Hematopoietic multipotent progenitor cell treated with erythropoietin and hydrocortisone succinate and interleukin-3 and kit ligand, for 17 days (in vitro differentiated cells): Measurements from ENCODE around the gene CALML6.

Source experiments
- DNase-seq: peaks from one replicate; pipeline ENCODE4 v3.0.0-alpha.2; 2015; ENCODE audit warnings: low spot score

The CALML6 gene

DNA sequence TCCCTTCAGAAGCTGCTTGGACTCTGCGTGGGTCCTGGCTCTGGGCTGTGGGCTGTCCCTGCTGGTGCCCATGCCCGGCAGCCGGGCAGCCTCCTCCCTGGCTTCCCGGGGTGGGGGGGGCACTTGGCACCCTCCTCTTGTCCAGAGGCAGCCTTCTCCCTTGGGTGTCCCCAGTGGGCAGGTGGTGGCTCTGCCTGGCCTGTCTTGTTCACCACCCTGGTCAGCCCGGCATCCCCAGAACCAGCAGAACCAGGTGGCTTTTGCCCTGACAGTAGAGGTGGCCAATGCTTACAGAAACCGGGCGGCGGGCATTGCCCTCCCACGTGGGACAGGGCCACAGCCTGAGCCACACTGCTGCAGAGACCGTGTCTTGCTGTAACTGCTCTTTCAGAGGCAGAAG, 50.5 kb downstream of the CALML6 start:
- DNase-seq, result no peak

DNA sequence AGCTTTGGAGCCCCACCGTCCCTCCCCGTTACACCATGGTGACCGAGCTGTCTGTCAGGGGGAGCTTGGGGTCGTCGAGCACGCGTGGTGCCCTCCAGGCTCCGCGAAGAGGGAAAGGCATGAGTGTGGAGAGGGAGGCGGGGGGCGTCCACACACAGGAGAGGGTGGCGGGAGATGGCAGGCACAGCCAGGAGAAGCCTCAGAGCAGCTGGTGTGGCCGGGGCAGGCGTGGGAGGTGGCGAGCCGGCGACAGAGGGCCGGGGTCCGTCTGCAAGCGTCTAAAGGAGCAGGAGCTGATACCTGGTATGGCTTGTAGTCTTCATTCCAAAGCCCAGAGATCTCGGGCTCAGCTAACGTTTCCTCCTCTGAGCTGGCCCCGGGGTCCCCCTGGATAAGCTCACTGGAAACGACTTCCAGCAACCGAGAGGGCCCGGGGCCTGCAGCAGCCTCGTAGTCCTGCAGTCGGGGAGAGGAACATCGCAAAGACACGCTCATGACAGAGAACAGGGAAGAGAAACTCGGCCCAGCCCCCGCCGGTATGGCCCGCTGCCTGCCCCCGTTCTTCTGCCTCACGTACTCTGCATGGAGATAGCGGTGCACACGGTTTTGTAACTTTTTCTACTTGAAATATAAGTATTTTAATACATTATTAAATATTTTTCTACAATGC, 51.1 kb downstream of the CALML6 start:
- no peak for DNase-seq
